ENCODE data around the gene CFAP46.

DNA sequence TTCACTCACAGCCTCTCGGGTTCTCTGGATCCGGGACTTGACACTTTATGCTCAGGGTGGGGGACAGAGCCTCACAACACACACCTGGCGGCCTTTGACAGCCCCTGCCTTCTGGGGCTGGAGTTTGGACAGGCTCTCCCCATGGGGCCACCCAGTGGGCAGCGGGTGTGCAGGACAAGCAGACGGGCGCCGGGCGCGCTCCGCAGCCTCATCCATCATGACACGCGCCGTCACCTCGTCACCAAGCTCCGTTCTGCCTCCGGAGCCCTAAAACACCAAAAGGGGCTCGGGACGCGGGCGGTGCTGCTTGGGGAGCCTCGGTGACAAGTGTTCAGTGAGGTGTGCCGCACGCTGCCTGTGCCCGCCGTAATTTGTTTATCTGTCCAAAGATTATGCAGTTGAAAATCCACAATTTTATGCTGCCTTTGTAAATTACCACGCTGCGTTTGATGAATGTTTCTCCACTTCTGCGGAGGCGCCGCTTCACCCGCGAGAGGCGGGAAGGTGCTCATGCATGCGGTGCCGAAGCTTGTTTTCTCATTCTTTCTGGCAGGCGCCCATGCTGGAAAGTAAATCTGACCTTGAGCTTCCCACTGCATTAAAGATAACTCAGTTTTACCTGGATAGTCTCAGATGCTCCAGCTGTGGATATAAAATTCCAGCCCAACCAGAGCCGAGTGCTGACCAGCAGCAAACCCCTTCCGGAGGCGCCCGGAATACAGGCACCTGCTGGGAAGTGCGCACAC, 162.6 kb downstream of the CFAP46 start:
- no peak for TF ChIP-seq JUND (IDR thresholded peaks at IDR 0.05)
- TF ChIP-seq, protein P1, sequence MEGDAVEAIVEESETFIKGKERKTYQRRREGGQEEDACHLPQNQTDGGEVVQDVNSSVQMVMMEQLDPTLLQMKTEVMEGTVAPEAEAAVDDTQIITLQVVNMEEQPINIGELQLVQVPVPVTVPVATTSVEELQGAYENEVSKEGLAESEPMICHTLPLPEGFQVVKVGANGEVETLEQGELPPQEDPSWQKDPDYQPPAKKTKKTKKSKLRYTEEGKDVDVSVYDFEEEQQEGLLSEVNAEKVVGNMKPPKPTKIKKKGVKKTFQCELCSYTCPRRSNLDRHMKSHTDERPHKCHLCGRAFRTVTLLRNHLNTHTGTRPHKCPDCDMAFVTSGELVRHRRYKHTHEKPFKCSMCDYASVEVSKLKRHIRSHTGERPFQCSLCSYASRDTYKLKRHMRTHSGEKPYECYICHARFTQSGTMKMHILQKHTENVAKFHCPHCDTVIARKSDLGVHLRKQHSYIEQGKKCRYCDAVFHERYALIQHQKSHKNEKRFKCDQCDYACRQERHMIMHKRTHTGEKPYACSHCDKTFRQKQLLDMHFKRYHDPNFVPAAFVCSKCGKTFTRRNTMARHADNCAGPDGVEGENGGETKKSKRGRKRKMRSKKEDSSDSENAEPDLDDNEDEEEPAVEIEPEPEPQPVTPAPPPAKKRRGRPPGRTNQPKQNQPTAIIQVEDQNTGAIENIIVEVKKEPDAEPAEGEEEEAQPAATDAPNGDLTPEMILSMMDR (IDR thresholded peaks at IDR 0.05; ENCODE audit: low read depth, low read length, missing input control): no peak

All from liver (tissue), 3 donors.